H1 (cell line): ENCODE measurements around the gene FSIP1. TPM values are rescaled to one million over a fixed set of nuclear protein-coding genes. Genes with fewer than 3 reads are reported as not detected.

ENCODE experiments used
- CEBPB ChIP-seq: IDR thresholded peaks from 2 replicates; pipeline ENCODE4 v1.6.1; 2012; ENCODE audit warnings: low read depth, low read length
- CHD7 ChIP-seq: fragments of 300-600 bp; sonication (generic); IDR thresholded peaks from 2 replicates; pipeline ENCODE4 v1.7.1; 2012; ENCODE audit warnings: low read length, moderate library complexity, mild to moderate bottlenecking, inconsistent platforms; ENCODE audit not compliant: insufficient replicate concordance
- CTBP2 ChIP-seq: IDR thresholded peaks from 2 replicates; pipeline ENCODE4 v1.7.0; 2011; ENCODE audit warnings: borderline replicate concordance, mild to moderate bottlenecking, moderate library complexity, mixed read lengths, low read length; ENCODE audit not compliant: insufficient read depth, insufficient read length
- FOSL1 ChIP-seq: IDR thresholded peaks from 2 replicates; pipeline ENCODE4 v1.6.1; 2011; ENCODE audit warnings: mild to moderate bottlenecking, low read depth, low read length, moderate library complexity; ENCODE audit not compliant: insufficient read depth
- HDAC2 ChIP-seq, 2 experiments: fragments of 300-600 bp in 1 of 2; sonication (generic) in 1 of 2; IDR thresholded peaks; 2 replicates each; pipeline ENCODE4 v1.6.1; 2011 to 2012; ENCODE audit warnings: low read depth in 2 of 2, low read length in 2 of 2, mild to moderate bottlenecking in 2 of 2, moderate library complexity in 2 of 2, borderline replicate concordance in 1 of 2, inconsistent platforms in 1 of 2
- NANOG ChIP-seq: IDR thresholded peaks from 2 replicates; pipeline ENCODE4 v1.6.1; 2011; ENCODE audit warnings: low read length, low read depth, mild to moderate bottlenecking, inconsistent platforms; ENCODE audit not compliant: insufficient read depth, poor library complexity, severe bottlenecking
- NRF1 ChIP-seq: IDR thresholded peaks from 2 replicates; pipeline ENCODE4 v1.6.1; 2011; ENCODE audit warnings: mild to moderate bottlenecking, low read depth, low read length, improper control_type of control experiment
- POLR2AphosphoS5 ChIP-seq: IDR thresholded peaks from 2 replicates; pipeline ENCODE4 v1.6.1; 2011; ENCODE audit warnings: low read depth, low read length
- TAF1 ChIP-seq: IDR thresholded peaks from 2 replicates; pipeline ENCODE4 v1.6.1; 2011; ENCODE audit warnings: mild to moderate bottlenecking, low read depth, low read length
- polyA plus RNA-seq, 7 experiments: library from polyadenylated mRNA; depleted of rRNA in 3 of 7; stranded (reverse) in 5 of 7; unstranded in 2 of 7; fragments of >200 nt in 5 of 7; fragments of 200-250 nt in 2 of 7; gene quantifications; 1 replicate in 5 of 7; 2 replicates in 1 of 7; 4 replicates in 1 of 7; pipeline versions ENCODE4 v1.2.1 to v1.2.3, GENCODE V29; 2011 to 2013; ENCODE audit warnings: missing spikeins in 2 of 7, mixed read lengths in 2 of 7
- total RNA-seq: library from RNA; stranded (reverse); fragmentation: NEBNext Ultra II Directional; extraction: Animal tissue kit (Norgen Biotek cat#: 25700); gene quantifications from 2 replicates; pipeline ENCODE4 v1.2.1, GENCODE V29; 2021

Gene FSIP1
- total and polyA plus RNA-seq, 2 of the 8 experiments (the other 6 are each of a cell fraction or from before 2014, with no cell fraction given): 0.18 to 1.3 TPM

- TF ChIP-seq HDAC2 (IDR thresholded peaks at IDR 0.05; ENCODE audit: borderline replicate concordance in 1 of 2, low read depth in 2 of 2, low read length in 2 of 2) (no peak), FOSL1 (no peak), CHD7 (no peak), CTBP2 (no peak), NRF1 (no peak), CEBPB (no peak), TAF1 (no peak), POLR2AphosphoS5 (no peak), NANOG (no peak)
Measured at GRCh38 chr15:39788800-39789565, 6.3 kb upstream of the FSIP1 start (continued).
